H1 (cell line): ENCODE results near the gene CD79A. TPM values are rescaled to one million over a fixed set of nuclear protein-coding genes. Genes with fewer than 3 reads are reported as not detected.

Experiments
- CTCF ChIA-PET: fragments of 300-600 bp; sonication (Branson Sonifier 250); formaldehyde crosslinking; loops from one replicate; lab custom pipeline; 2021; ENCODE audit not compliant: partially characterized antibody; lab: Charles Lee
- POLR2A ChIA-PET: fragments of 300-600 bp; sonication (Branson Sonifier 250); formaldehyde crosslinking; loops from one replicate; lab custom pipeline; 2021; ENCODE audit warnings: inconsistent platforms; ENCODE audit not compliant: partially characterized antibody; lab: Charles Lee
- DNase-seq, 2 experiments: peaks; one replicate each; pipeline versions ENCODE4 v3.0.0 to v3.0.0-alpha.2; 2010 to 2022; ENCODE audit warnings: low spot score in 2 of 2, low read depth in 1 of 2, mixed read lengths in 1 of 2
- FAIRE-seq: peaks from 2 replicates; lab custom pipeline; 2011; peaks lifted over from hg19 to GRCh38; lab: Jason Lieb, UNC
- H2AFZ ChIP-seq: 2 replicates; pipeline ENCODE4 v1.8.1; 2012; ENCODE audit warnings: low read length, inconsistent platforms
- H2AK5ac ChIP-seq: 2 replicates; pipeline ENCODE4 v1.6.1; 2013; ENCODE audit warnings: low read depth, low read length
- H2BK120ac ChIP-seq: replicated peaks from 2 replicates; pipeline ENCODE3; 2013; ENCODE audit warnings: low read depth, low read length, inconsistent platforms
- H2BK12ac ChIP-seq: 2 replicates; pipeline ENCODE4 v1.6.1; 2013; ENCODE audit warnings: low read depth, low read length
- H2BK15ac ChIP-seq: 2 replicates; pipeline ENCODE4 v1.6.1; 2013; ENCODE audit warnings: low read length
- H2BK20ac ChIP-seq: 2 replicates; pipeline ENCODE4 v1.6.1; 2013; ENCODE audit warnings: low read length
- H2BK5ac ChIP-seq: 2 replicates; pipeline ENCODE4 v1.6.1; 2013; ENCODE audit warnings: low read depth, low read length
- H3K14ac ChIP-seq: 2 replicates; pipeline ENCODE4 v1.6.1; 2013; ENCODE audit warnings: inconsistent platforms; ENCODE audit not compliant: insufficient read length
- H3K18ac ChIP-seq: 2 replicates; pipeline ENCODE4 v1.6.1; 2013; ENCODE audit warnings: low read length; ENCODE audit errors: extremely low read depth
- H3K23ac ChIP-seq: 2 replicates; pipeline ENCODE4 v1.6.1; 2013; ENCODE audit warnings: inconsistent platforms; ENCODE audit not compliant: insufficient read length
- H3K23me2 ChIP-seq: 2 replicates; pipeline ENCODE4 v1.6.1; 2013; ENCODE audit warnings: low read depth, low read length
- H3K27ac ChIP-seq: 2 replicates; pipeline ENCODE4 v1.6.1; 2011; ENCODE audit warnings: low read depth, low read length, inconsistent platforms
- H3K27me3 ChIP-seq, 4 experiments: replicated peaks in 1 of 4; 1 replicate in 1 of 4; 2 replicates in 3 of 4; pipeline versions ENCODE4 v1.6.1 to v1.8.1; 2011 to 2013; ENCODE audit warnings: low read length in 3 of 4, mild to moderate bottlenecking in 3 of 4, inconsistent platforms in 2 of 4, mixed read lengths in 2 of 4, moderate library complexity in 1 of 4; ENCODE audit not compliant: control insufficient read depth in 3 of 4, insufficient read depth in 3 of 4; ENCODE audit errors: extremely low read depth in 1 of 4
- H3K36me3 ChIP-seq, 4 experiments: 2 replicates each; pipeline versions ENCODE4 v1.6.1 to v1.8.1; 2011 to 2013; ENCODE audit warnings: mild to moderate bottlenecking in 4 of 4, low read length in 3 of 4, moderate library complexity in 2 of 4, control low read depth in 1 of 4, inconsistent platforms in 1 of 4; ENCODE audit not compliant: insufficient read depth in 4 of 4, control insufficient read depth in 2 of 4
- H3K4ac ChIP-seq: replicated peaks from 2 replicates; pipeline ENCODE3; 2013; ENCODE audit warnings: low read length, low read depth, mixed read lengths, inconsistent platforms; ENCODE audit not compliant: insufficient read length
- H3K4me1 ChIP-seq, 4 experiments: replicated peaks in 1 of 4; 1 replicate in 1 of 4; 2 replicates in 3 of 4; pipeline versions ENCODE4 v1.6.1 to v1.8.1; 2011 to 2013; ENCODE audit warnings: low read length in 3 of 4, inconsistent platforms in 2 of 4, mixed read lengths in 1 of 4; ENCODE audit not compliant: insufficient read depth in 4 of 4, control insufficient read depth in 3 of 4
- H3K4me2 ChIP-seq, 2 experiments: 2 replicates each; pipeline versions ENCODE4 v1.6.1 to v1.8.1; 2011 to 2013; ENCODE audit warnings: low read depth in 2 of 2, low read length in 2 of 2, control low read depth in 1 of 2, inconsistent platforms in 1 of 2, mild to moderate bottlenecking in 1 of 2; ENCODE audit not compliant: insufficient read depth in 1 of 2
- H3K4me3 ChIP-seq, 4 experiments: fragments of 200-600, 300-600 bp in 1 of 4; sonication (generic), shearing (Covaris generic), sonication (Bioruptor Twin) in 1 of 4; 2 replicates each; pipeline versions ENCODE4 v1.5.1 to v1.8.1; 2011 to 2016; ENCODE audit warnings: low read length in 4 of 4, low read depth in 3 of 4, control low read depth in 2 of 4, inconsistent platforms in 2 of 4, mild to moderate bottlenecking in 2 of 4, mixed read lengths in 1 of 4, moderate library complexity in 1 of 4; ENCODE audit not compliant: insufficient read depth in 2 of 4; ENCODE audit errors: extremely low read depth in 1 of 4
- H3K56ac ChIP-seq: replicated peaks from 2 replicates; pipeline ENCODE3; 2013; ENCODE audit warnings: low read depth, mild to moderate bottlenecking, mixed read lengths, low read length, inconsistent platforms; ENCODE audit not compliant: insufficient read length
- H3K79me1 ChIP-seq: 2 replicates; pipeline ENCODE4 v1.6.1; 2013; ENCODE audit warnings: low read depth, low read length, control low read depth
- H3K79me2 ChIP-seq, 2 experiments: 2 replicates each; pipeline versions ENCODE4 v1.6.1 to v1.8.1; 2012 to 2013; ENCODE audit warnings: low read length in 2 of 2, mild to moderate bottlenecking in 2 of 2, inconsistent platforms in 1 of 2; ENCODE audit not compliant: insufficient read depth in 2 of 2, control insufficient read depth in 1 of 2
- H3K9ac ChIP-seq, 4 experiments: replicated peaks in 1 of 4; 1 replicate in 1 of 4; 2 replicates in 3 of 4; pipeline versions ENCODE4 v1.6.1 to v1.8.1; 2011 to 2013; ENCODE audit warnings: low read depth in 3 of 4, low read length in 3 of 4, control low read depth in 2 of 4, mild to moderate bottlenecking in 2 of 4, moderate library complexity in 2 of 4, inconsistent platforms in 1 of 4; ENCODE audit errors: extremely low read depth in 1 of 4
- H3K9me3 ChIP-seq, 2 experiments: 2 replicates each; pipeline versions ENCODE4 v1.6.1 to v1.8.1; 2012 to 2013; ENCODE audit warnings: mild to moderate bottlenecking in 2 of 2, moderate library complexity in 2 of 2, control low read depth in 1 of 2, inconsistent platforms in 1 of 2, low read depth in 1 of 2, low read length in 1 of 2, mixed read lengths in 1 of 2; ENCODE audit not compliant: insufficient read depth in 2 of 2
- H4K20me1 ChIP-seq, 2 experiments: replicated peaks in 1 of 2; 2 replicates each; pipeline versions ENCODE3 to v1.8.1; 2011 to 2013; ENCODE audit warnings: inconsistent platforms in 2 of 2, low read length in 2 of 2, mild to moderate bottlenecking in 1 of 2; ENCODE audit not compliant: insufficient read depth in 2 of 2, control insufficient read depth in 1 of 2
- H4K5ac ChIP-seq: 2 replicates; pipeline ENCODE4 v1.6.1; 2013; ENCODE audit warnings: low read length, low read depth, mixed read lengths, inconsistent platforms; ENCODE audit not compliant: insufficient read length
- H4K8ac ChIP-seq: 2 replicates; pipeline ENCODE4 v1.8.0; 2013; ENCODE audit warnings: mild to moderate bottlenecking, moderate library complexity, low read length, inconsistent platforms; ENCODE audit not compliant: insufficient read depth; ENCODE audit errors: extremely low read depth
- H4K91ac ChIP-seq: replicated peaks from 2 replicates; pipeline ENCODE3; 2013; ENCODE audit warnings: low read length, mixed read lengths, inconsistent platforms; ENCODE audit not compliant: insufficient read length
- CBX8 ChIP-seq: fragments of 300-800, 300-1000 bp; sonication (generic); IDR thresholded peaks from 2 replicates; pipeline ENCODE4 v1.7.1; 2016; ENCODE audit warnings: low read depth, low read length, borderline replicate concordance
- GTF2F1 ChIP-seq: IDR thresholded peaks from 2 replicates; pipeline ENCODE4 v1.6.1; 2012; ENCODE audit warnings: low read depth, low read length, improper control_type of control experiment, borderline replicate concordance
- HDAC2 ChIP-seq, 2 experiments: fragments of 300-600 bp in 1 of 2; sonication (generic) in 1 of 2; IDR thresholded peaks; 2 replicates each; pipeline ENCODE4 v1.6.1; 2011 to 2012; ENCODE audit warnings: low read depth in 2 of 2, low read length in 2 of 2, mild to moderate bottlenecking in 2 of 2, moderate library complexity in 2 of 2, borderline replicate concordance in 1 of 2, inconsistent platforms in 1 of 2
- POU5F1 ChIP-seq: IDR thresholded peaks from 2 replicates; pipeline ENCODE4 v1.6.1; 2011; ENCODE audit warnings: low read depth, mild to moderate bottlenecking, low read length, moderate library complexity
- SP2 ChIP-seq: IDR thresholded peaks from 2 replicates; pipeline ENCODE4 v1.6.1; 2012; ENCODE audit warnings: mild to moderate bottlenecking, low read length, inconsistent platforms
- WGBS, 2 experiments: shearing (Covaris generic) in 1 of 2; methylation state at CpG; one replicate each; pipeline versions ENCODE4 v1.1.6 to v1.1.7; 2013 to 2015; ENCODE audit warnings: low lambda C conversion rate in 2 of 2, mixed read lengths in 2 of 2, inconsistent platforms in 1 of 2, low coverage in 1 of 2, missing lambda C conversion rate in 1 of 2; ENCODE audit not compliant: insufficient replicate concordance in 2 of 2, insufficient coverage in 1 of 2, insufficient read length in 1 of 2; ENCODE audit errors: extremely low coverage in 1 of 2, missing lambda C conversion rate in 1 of 2; 5-methylcytosine and 5-hydroxymethylcytosine counted together
- polyA plus RNA-seq, 7 experiments: library from polyadenylated mRNA; depleted of rRNA in 3 of 7; stranded (reverse) in 5 of 7; unstranded in 2 of 7; fragments of >200 nt in 5 of 7; fragments of 200-250 nt in 2 of 7; gene quantifications; 1 replicate in 5 of 7; 2 replicates in 1 of 7; 4 replicates in 1 of 7; pipeline versions ENCODE4 v1.2.1 to v1.2.3, GENCODE V29; 2011 to 2013; ENCODE audit warnings: missing spikeins in 2 of 7, mixed read lengths in 2 of 7
- total RNA-seq: library from RNA; stranded (reverse); fragmentation: NEBNext Ultra II Directional; extraction: Animal tissue kit (Norgen Biotek cat#: 25700); gene quantifications from 2 replicates; pipeline ENCODE4 v1.2.1, GENCODE V29; 2021

The CD79A gene
- total and polyA plus RNA-seq, 2 of the 8 experiments (the other 6 are each of a cell fraction or from before 2014, with no cell fraction given): 0.54 to 0.77 TPM

DNA sequence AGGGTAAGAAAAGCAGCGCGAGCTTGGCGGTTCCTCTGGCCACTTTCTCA is 32.3 kb upstream of the CD79A start, which contains the start of gene DMRTC2:
DMRTC2 (plus strand) TSS at position 42 of the 50 bp plus-strand sequence. CDS start 2,387 bp downstream, outside the sequence.
- FAIRE-seq (no peak), DNase-seq (no peak)
- H4K91ac ChIP-seq: no peak within 1 kb of the TSS
- H3K9me3 ChIP-seq: peaks cover 4 to 30% of the 10 kb centered on the region in 2 experiments; a peak in 3 of 4 replicates
- H3K79me2 ChIP-seq: no peaks in the 10 kb centered on the region
- no peak within 1 kb of the TSS for H4K5ac ChIP-seq
- H3K56ac ChIP-seq: no peak within 1 kb of the TSS
- H3K4me1 ChIP-seq: no peaks in the 10 kb centered on the region; a peak in 1 of 7 replicates
- no peak within 1 kb of the TSS for H2AFZ ChIP-seq
- H3K4me3 ChIP-seq: no peak within 1 kb of the TSS
- no peaks in the 10 kb centered on the region; a peak in 1 of 7 replicates for H3K27me3 ChIP-seq
- POLR2A ChIA-PET: no interaction called here
- H2BK15ac ChIP-seq: no peak within 1 kb of the TSS
- no peak within 1 kb of the TSS for H3K14ac ChIP-seq
- no peak within 1 kb of the TSS for H3K27ac ChIP-seq
- no peak within 1 kb of the TSS for H3K4ac ChIP-seq
- H4K20me1 ChIP-seq: no peaks in the 10 kb centered on the region
- H3K36me3 ChIP-seq: no peaks in the 10 kb centered on the region
- H3K18ac ChIP-seq: no peak within 1 kb of the TSS
- H2BK12ac ChIP-seq: no peak within 1 kb of the TSS
- 0 out of 2 replicates have a peak within 1 kb of the TSS, but pooled peaks have one; percentile 65 for H2AK5ac ChIP-seq
- H3K23ac ChIP-seq: no peak within 1 kb of the TSS
- no peak within 1 kb of the TSS for H2BK5ac ChIP-seq
- H3K4me2 ChIP-seq: no peak within 1 kb of the TSS
- no peak within 1 kb of the TSS for H2BK120ac ChIP-seq
- no peak within 1 kb of the TSS for H3K9ac ChIP-seq
- WGBS, 2 experiments: 87% methylated on average over 3 of the region's 3 CpGs; no CpG with 5 or more reads in 1 of the 2 experiments
- no peak within 1 kb of the TSS for H2BK20ac ChIP-seq
- no peaks in the 10 kb centered on the region for H3K23me2 ChIP-seq
- H4K8ac ChIP-seq: no peak within 1 kb of the TSS; the same call in 1 of the 2 replicates
- CTCF ChIA-PET: no interaction called here
- H3K79me1 ChIP-seq: no peaks in the 10 kb centered on the region
- no peak for TF ChIP-seq GTF2F1
- TF ChIP-seq HDAC2 (IDR thresholded peaks at IDR 0.05; ENCODE audit: borderline replicate concordance in 1 of 2, low read depth in 2 of 2, low read length in 2 of 2): no peak
- TF ChIP-seq POU5F1: no peak
- no peak for TF ChIP-seq CBX8
- no peak for TF ChIP-seq SP2
